ENCODE results near the gene KRTAP5-5. TPM values are rescaled to one million over a fixed set of nuclear protein-coding genes. Genes with fewer than 3 reads are reported as not detected.

KRTAP5-5 gene
- total RNA-seq, 1 experiment from 2014 or later = not detected

DNA sequence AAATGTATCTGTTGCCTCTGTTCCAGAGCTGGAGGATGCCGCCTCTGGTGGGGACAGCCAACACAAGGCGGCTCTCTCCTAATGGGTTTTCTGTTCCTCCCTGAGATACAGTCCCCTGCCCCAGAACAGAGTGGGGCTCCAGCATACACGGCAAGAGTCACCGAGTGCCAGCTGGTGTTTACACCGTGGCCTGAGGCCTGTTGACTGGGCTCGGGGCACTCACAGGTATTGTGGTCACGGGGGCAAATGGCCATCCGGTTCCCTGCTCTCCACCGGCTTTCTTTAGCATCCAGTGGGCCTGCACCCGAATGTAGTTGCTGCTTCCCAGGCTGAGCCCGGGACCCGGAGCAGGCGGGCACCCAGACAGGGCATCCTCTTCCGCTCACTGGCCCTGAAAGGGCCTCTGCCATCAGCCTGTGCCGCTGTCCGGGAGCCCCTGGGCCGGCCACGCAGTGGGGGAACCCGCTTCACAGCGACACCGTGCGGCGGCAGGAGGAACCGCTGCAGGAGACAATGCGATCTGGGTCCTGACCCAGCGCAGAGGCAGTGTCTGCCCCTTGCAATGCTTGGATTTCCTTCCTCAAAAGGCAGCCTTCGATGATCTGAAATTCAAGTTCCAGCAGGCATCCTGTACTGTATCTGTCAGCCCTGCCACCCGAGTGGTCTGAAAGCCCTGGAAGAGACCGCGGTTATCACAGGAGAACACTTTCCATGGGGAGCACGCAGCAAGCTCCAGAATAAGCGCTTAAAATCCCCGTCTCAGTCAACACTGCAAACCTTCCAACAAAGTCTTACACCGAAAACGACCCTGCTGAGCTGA lies 859 bp upstream of the KRTAP5-5 start (continued):
- TF ChIP-seq, protein P1, sequence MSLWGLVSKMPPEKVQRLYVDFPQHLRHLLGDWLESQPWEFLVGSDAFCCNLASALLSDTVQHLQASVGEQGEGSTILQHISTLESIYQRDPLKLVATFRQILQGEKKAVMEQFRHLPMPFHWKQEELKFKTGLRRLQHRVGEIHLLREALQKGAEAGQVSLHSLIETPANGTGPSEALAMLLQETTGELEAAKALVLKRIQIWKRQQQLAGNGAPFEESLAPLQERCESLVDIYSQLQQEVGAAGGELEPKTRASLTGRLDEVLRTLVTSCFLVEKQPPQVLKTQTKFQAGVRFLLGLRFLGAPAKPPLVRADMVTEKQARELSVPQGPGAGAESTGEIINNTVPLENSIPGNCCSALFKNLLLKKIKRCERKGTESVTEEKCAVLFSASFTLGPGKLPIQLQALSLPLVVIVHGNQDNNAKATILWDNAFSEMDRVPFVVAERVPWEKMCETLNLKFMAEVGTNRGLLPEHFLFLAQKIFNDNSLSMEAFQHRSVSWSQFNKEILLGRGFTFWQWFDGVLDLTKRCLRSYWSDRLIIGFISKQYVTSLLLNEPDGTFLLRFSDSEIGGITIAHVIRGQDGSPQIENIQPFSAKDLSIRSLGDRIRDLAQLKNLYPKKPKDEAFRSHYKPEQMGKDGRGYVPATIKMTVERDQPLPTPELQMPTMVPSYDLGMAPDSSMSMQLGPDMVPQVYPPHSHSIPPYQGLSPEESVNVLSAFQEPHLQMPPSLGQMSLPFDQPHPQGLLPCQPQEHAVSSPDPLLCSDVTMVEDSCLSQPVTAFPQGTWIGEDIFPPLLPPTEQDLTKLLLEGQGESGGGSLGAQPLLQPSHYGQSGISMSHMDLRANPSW (CRISPR knock-in tag; conservative IDR thresholded peaks at IDR 0.05; ENCODE audit: low read depth) = no peak
- no peak for TF ChIP-seq HMGA2 (CRISPR knock-in tag; IDR thresholded peaks at IDR 0.05)
- TF ChIP-seq PRRX2 (CRISPR knock-in tag; IDR thresholded peaks at IDR 0.05) = 0 out of 2 replicates have a peak, but pooled peaks have one; percentile 23
- no peak for TF ChIP-seq FOXJ3 (CRISPR knock-in tag; IDR thresholded peaks at IDR 0.05; ENCODE audit: borderline replicate concordance)
- no peak for TF ChIP-seq JUN (CRISPR knock-in tag; IDR thresholded peaks at IDR 0.05)
- TF ChIP-seq ATF1 (CRISPR knock-in tag; IDR thresholded peaks at IDR 0.05) = no peak
- TF ChIP-seq TEAD4 (CRISPR knock-in tag; IDR thresholded peaks at IDR 0.05) = no peak
- TF ChIP-seq ZNF138 (CRISPR knock-in tag; conservative IDR thresholded peaks at IDR 0.05) = peak; percentile 3; the same call in 1 of the 2 replicates
- no peak for TF ChIP-seq CREB1 (CRISPR knock-in tag; IDR thresholded peaks at IDR 0.05)

DNA sequence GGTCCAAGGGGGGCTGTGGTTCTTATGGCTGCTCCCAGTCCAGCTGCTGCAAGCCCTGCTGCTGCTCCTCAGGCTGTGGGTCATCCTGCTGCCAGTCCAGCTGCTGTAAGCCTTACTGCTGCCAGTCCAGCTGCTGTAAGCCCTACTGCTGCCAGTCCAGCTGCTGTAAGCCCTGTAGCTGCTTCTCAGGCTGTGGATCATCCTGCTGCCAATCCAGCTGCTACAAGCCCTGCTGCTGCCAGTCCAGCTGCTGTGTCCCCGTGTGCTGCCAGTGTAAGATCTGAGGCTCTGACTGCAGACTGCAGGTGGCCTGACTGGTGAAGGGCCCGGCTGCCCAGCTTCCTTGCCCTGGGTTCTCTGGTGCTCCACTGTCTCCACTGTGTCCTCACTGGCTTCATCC lies 696 bp downstream of the KRTAP5-5 start:
- H3K27ac Mint-ChIP-seq = no peak overlapping the region
- ATAC-seq (no peak), DNase-seq (ENCODE audit: low spot score) (no peak)
- peaks cover 46% of the 10 kb centered on the region for H3K27me3 Mint-ChIP-seq (ENCODE audit: low read depth)
- POLR2A ChIA-PET = no interaction called here
- H3K9me3 Mint-ChIP-seq = no peaks in the 10 kb centered on the region
- no peak overlapping the region for H3K4me3 Mint-ChIP-seq
- TF ChIP-seq, protein P2, sequence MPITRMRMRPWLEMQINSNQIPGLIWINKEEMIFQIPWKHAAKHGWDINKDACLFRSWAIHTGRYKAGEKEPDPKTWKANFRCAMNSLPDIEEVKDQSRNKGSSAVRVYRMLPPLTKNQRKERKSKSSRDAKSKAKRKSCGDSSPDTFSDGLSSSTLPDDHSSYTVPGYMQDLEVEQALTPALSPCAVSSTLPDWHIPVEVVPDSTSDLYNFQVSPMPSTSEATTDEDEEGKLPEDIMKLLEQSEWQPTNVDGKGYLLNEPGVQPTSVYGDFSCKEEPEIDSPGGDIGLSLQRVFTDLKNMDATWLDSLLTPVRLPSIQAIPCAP (CRISPR knock-in tag; IDR thresholded peaks at IDR 0.05) = no peak
- 0 out of 2 replicates have a peak, but pooled peaks have one; percentile 40 for TF ChIP-seq ZNF263 (CRISPR knock-in tag; IDR thresholded peaks at IDR 0.05; ENCODE audit: low read depth)
- CTCF ChIA-PET = interaction anchor here (1.3 to 8.5 kb wide), 8 partner anchors 9 to 522 kb away, joined by 3 to 102 read pairs (median 16); partner anchors contain the start of gene KRTAP5-2
- H3K36me3 Mint-ChIP-seq = no peaks in the 10 kb centered on the region
- H3K4me1 Mint-ChIP-seq = peaks cover 9% of the 10 kb centered on the region

DNA sequence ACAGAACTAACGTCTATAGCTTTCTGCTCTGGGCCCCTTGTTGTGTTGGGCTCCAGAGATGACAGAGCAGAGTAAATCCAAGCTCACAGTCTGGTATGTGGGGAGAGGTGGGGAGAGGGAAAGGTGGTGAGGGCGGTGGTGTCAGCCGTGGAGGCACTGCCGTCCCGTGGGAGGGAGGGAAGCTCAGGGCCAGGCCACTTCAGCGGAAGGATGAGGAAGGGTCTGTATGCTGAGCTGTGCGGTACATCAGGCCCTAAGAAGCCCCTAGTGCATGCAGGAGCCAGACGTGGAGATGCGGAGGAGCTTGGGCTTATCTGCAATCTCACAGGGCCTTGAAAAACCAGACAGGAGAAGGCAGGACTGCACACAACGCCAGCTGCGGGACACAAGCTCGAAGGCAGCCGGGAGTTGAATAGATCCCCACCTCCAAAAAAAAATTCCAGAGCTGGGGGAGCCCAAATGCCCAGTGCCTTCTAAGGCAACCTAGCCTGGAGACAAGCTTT lies 1.5 kb downstream of the KRTAP5-5 start:
- H3K4me3 Mint-ChIP-seq = no peak overlapping the region
- H3K9me3 Mint-ChIP-seq = no peaks in the 10 kb centered on the region
- peaks cover 50% of the 10 kb centered on the region for H3K27me3 Mint-ChIP-seq (ENCODE audit: low read depth)
- ChIA-PET POLR2A (no interaction called here), CTCF (interaction anchor here (1.0 to 8.5 kb wide), 9 partner anchors 8 to 521 kb away, joined by 3 to 102 read pairs (median 9); partner anchors contain the start of gene KRTAP5-2)
- DNase-seq (ENCODE audit: low spot score) (no peak), ATAC-seq (no peak)
- no peak overlapping the region for H3K27ac Mint-ChIP-seq
- H3K4me1 Mint-ChIP-seq = peaks cover 9% of the 10 kb centered on the region
- H3K36me3 Mint-ChIP-seq = no peaks in the 10 kb centered on the region
- TF ChIP-seq ZNF317 (CRISPR knock-in tag; IDR thresholded peaks at IDR 0.05; ENCODE audit: borderline replicate concordance, low read depth) (no peak), ZNF263 (CRISPR knock-in tag; IDR thresholded peaks at IDR 0.05; ENCODE audit: low read depth) (no peak), ZNF138 (CRISPR knock-in tag; conservative IDR thresholded peaks at IDR 0.05) (no peak), EMX1 (CRISPR knock-in tag; IDR thresholded peaks at IDR 0.05) (no peak), CBFB (CRISPR knock-in tag; IDR thresholded peaks at IDR 0.05; ENCODE audit: low read depth) (no peak), CREB1 (CRISPR knock-in tag; IDR thresholded peaks at IDR 0.05) (no peak), SMAD3 (CRISPR knock-in tag; IDR thresholded peaks at IDR 0.05; ENCODE audit: borderline replicate concordance) (no peak), ELF4 (CRISPR knock-in tag; IDR thresholded peaks at IDR 0.05; ENCODE audit: low read depth) (no peak), PRRX2 (CRISPR knock-in tag; IDR thresholded peaks at IDR 0.05) (no peak)
- TF ChIP-seq, protein P3, sequence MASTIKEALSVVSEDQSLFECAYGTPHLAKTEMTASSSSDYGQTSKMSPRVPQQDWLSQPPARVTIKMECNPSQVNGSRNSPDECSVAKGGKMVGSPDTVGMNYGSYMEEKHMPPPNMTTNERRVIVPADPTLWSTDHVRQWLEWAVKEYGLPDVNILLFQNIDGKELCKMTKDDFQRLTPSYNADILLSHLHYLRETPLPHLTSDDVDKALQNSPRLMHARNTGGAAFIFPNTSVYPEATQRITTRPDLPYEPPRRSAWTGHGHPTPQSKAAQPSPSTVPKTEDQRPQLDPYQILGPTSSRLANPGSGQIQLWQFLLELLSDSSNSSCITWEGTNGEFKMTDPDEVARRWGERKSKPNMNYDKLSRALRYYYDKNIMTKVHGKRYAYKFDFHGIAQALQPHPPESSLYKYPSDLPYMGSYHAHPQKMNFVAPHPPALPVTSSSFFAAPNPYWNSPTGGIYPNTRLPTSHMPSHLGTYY (CRISPR knock-in tag; IDR thresholded peaks at IDR 0.05) = no peak
- TF ChIP-seq, protein P4, sequence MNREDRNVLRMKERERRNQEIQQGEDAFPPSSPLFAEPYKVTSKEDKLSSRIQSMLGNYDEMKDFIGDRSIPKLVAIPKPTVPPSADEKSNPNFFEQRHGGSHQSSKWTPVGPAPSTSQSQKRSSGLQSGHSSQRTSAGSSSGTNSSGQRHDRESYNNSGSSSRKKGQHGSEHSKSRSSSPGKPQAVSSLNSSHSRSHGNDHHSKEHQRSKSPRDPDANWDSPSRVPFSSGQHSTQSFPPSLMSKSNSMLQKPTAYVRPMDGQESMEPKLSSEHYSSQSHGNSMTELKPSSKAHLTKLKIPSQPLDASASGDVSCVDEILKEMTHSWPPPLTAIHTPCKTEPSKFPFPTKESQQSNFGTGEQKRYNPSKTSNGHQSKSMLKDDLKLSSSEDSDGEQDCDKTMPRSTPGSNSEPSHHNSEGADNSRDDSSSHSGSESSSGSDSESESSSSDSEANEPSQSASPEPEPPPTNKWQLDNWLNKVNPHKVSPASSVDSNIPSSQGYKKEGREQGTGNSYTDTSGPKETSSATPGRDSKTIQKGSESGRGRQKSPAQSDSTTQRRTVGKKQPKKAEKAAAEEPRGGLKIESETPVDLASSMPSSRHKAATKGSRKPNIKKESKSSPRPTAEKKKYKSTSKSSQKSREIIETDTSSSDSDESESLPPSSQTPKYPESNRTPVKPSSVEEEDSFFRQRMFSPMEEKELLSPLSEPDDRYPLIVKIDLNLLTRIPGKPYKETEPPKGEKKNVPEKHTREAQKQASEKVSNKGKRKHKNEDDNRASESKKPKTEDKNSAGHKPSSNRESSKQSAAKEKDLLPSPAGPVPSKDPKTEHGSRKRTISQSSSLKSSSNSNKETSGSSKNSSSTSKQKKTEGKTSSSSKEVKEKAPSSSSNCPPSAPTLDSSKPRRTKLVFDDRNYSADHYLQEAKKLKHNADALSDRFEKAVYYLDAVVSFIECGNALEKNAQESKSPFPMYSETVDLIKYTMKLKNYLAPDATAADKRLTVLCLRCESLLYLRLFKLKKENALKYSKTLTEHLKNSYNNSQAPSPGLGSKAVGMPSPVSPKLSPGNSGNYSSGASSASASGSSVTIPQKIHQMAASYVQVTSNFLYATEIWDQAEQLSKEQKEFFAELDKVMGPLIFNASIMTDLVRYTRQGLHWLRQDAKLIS (CRISPR knock-in tag; IDR thresholded peaks at IDR 0.05; ENCODE audit: borderline replicate concordance) = no peak
- TF ChIP-seq, protein P5, sequence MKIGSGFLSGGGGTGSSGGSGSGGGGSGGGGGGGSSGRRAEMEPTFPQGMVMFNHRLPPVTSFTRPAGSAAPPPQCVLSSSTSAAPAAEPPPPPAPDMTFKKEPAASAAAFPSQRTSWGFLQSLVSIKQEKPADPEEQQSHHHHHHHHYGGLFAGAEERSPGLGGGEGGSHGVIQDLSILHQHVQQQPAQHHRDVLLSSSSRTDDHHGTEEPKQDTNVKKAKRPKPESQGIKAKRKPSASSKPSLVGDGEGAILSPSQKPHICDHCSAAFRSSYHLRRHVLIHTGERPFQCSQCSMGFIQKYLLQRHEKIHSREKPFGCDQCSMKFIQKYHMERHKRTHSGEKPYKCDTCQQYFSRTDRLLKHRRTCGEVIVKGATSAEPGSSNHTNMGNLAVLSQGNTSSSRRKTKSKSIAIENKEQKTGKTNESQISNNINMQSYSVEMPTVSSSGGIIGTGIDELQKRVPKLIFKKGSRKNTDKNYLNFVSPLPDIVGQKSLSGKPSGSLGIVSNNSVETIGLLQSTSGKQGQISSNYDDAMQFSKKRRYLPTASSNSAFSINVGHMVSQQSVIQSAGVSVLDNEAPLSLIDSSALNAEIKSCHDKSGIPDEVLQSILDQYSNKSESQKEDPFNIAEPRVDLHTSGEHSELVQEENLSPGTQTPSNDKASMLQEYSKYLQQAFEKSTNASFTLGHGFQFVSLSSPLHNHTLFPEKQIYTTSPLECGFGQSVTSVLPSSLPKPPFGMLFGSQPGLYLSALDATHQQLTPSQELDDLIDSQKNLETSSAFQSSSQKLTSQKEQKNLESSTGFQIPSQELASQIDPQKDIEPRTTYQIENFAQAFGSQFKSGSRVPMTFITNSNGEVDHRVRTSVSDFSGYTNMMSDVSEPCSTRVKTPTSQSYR (CRISPR knock-in tag; IDR thresholded peaks at IDR 0.05) = no peak
